A549 (cell line): ENCODE measurements around the gene CR1L. TPM values are rescaled to one million over a fixed set of nuclear protein-coding genes. Genes with fewer than 3 reads are reported as not detected.
"Not testable (repeated sequence)": the region's sequence is repeated elsewhere in the genome, so short reads cannot be mapped to it uniquely, and the experiment has no call there.

ENCODE experiments used
- ATAC-seq, 2 experiments: fragments of 200-7000 bp in 1 of 2; fragments of >200 bp in 1 of 2; cut with Nextera tagmentation in 1 of 2; cut with Tn5 transposase in 1 of 2; 3 replicates each; pipeline versions ENCODE4 v1.8.0 to v1.9.1; 2018 to 2020; ENCODE audit warnings: mild to moderate bottlenecking in 1 of 2, moderate library complexity in 1 of 2
- CTCF ChIA-PET: fragments of 300-600 bp; sonication (Branson Sonifier 250); formaldehyde crosslinking; extraction: SDS; loops from one replicate; lab custom pipeline; 2021; ENCODE audit warnings: antibody characterized with exemption, inconsistent platforms; lab: Yijun Ruan, JAX
- POLR2A ChIA-PET: fragments of 350-600 bp; formaldehyde crosslinking; extraction: SDS; loops from one replicate; lab custom pipeline; 2021; ENCODE audit warnings: antibody characterized with exemption, inconsistent platforms; lab: Yijun Ruan, JAX
- DNase-seq, 2 experiments: peaks; one replicate each; pipeline versions ENCODE4 v3.0.0 to v3.0.0-alpha.2; 2011 to 2016; ENCODE audit warnings: low read depth in 1 of 2, low spot score in 1 of 2
- FAIRE-seq: peaks from 2 replicates; lab custom pipeline; 2011; peaks lifted over from hg19 to GRCh38; lab: Jason Lieb, UNC
- H3K27ac ChIP-seq, 2 experiments: fragments of >200 bp; sonication (Bioruptor Twin); formaldehyde crosslinking; 3 replicates each; pipeline ENCODE4 v1.5.1; 2016 to 2017
- H3K4me1 ChIP-seq: fragments of >200 bp; sonication (Bioruptor Twin); formaldehyde crosslinking; 3 replicates; pipeline ENCODE4 v1.6.1; 2016
- H3K4me2 ChIP-seq: fragments of >200 bp; sonication (Bioruptor Twin); formaldehyde crosslinking; 3 replicates; pipeline ENCODE4 v1.6.1; 2016
- H3K4me3 ChIP-seq: fragments of >200 bp; sonication (Bioruptor Twin); formaldehyde crosslinking; 3 replicates; pipeline ENCODE4 v1.5.1; 2016
- H3K9me3 ChIP-seq: fragments of >200 bp; sonication (Bioruptor Twin); formaldehyde crosslinking; 3 replicates; pipeline ENCODE4 v1.6.1; 2016
- CHD4 ChIP-seq: fragments of 200-600 bp; sonication (generic); IDR thresholded peaks from 2 replicates; pipeline ENCODE4 v1.6.1; 2016; ENCODE audit warnings: antibody characterized with exemption, mild to moderate bottlenecking, borderline replicate concordance
- CTCF ChIP-seq: fragments of >200 bp; sonication (Bioruptor Twin); formaldehyde crosslinking; IDR thresholded peaks from 3 replicates; pipeline ENCODE4 v1.5.1; 2016
- GATA3 ChIP-seq: IDR thresholded peaks from 2 replicates; pipeline ENCODE4 v1.6.1; 2012; ENCODE audit warnings: borderline replicate concordance
- HDAC2 ChIP-seq: fragments of 200-600 bp; sonication (generic); IDR thresholded peaks from 2 replicates; pipeline ENCODE4 v1.6.1; 2016
- HOXA7 ChIP-seq: fragments of 250-450 bp; sonication (Bioruptor Pico); IDR thresholded peaks from 2 replicates; pipeline ENCODE4 v1.5.0; 2020; ENCODE audit warnings: mild to moderate bottlenecking, moderate library complexity
- JUN ChIP-seq, 2 experiments: fragments of >200 bp; sonication (Bioruptor Twin); formaldehyde crosslinking; IDR thresholded peaks; 2 replicates in 1 of 2; 3 replicates in 1 of 2; pipeline ENCODE4 v1.6.1; 2016 to 2017
- JUNB ChIP-seq: fragments of >200 bp; sonication (Bioruptor Twin); formaldehyde crosslinking; IDR thresholded peaks from 2 replicates; pipeline ENCODE4 v1.6.1; 2016
- KDM1A ChIP-seq: fragments of 200-600 bp; sonication (generic); IDR thresholded peaks from 2 replicates; pipeline ENCODE4 v1.6.1; 2016; ENCODE audit warnings: low read depth, mild to moderate bottlenecking
- MAFK ChIP-seq: fragments of 450-650 bp; IDR thresholded peaks from 2 replicates; pipeline ENCODE4 v1.6.1; 2014; ENCODE audit not compliant: partially characterized antibody
- MAZ ChIP-seq: fragments of 150-350 bp; IDR thresholded peaks from 2 replicates; pipeline ENCODE4 v1.6.1; 2014; ENCODE audit warnings: antibody characterized with exemption, low read depth, low read length, borderline replicate concordance
- PHF8 ChIP-seq: fragments of 200-600 bp; sonication (generic); IDR thresholded peaks from 2 replicates; pipeline ENCODE4 v1.6.1; 2016; ENCODE audit warnings: low read depth, mild to moderate bottlenecking, antibody characterized with exemption, moderate library complexity, borderline replicate concordance
- REST ChIP-seq: fragments of 200-600 bp; sonication (generic); IDR thresholded peaks from 2 replicates; pipeline ENCODE4 v1.6.1; 2016; ENCODE audit warnings: antibody characterized with exemption, mild to moderate bottlenecking, moderate library complexity
- RFX5 ChIP-seq: fragments of 450-650 bp; IDR thresholded peaks from 2 replicates; pipeline ENCODE4 v1.7.1; 2014; ENCODE audit warnings: antibody characterized with exemption, mild to moderate bottlenecking, moderate library complexity
- RNF2 ChIP-seq: fragments of 200-600 bp; sonication (generic); IDR thresholded peaks from 2 replicates; pipeline ENCODE4 v1.6.1; 2016; ENCODE audit warnings: low read depth, mild to moderate bottlenecking, antibody characterized with exemption, moderate library complexity, borderline replicate concordance
- SMC3 ChIP-seq: fragments of >200 bp; sonication (Bioruptor Twin); formaldehyde crosslinking; IDR thresholded peaks from 3 replicates; pipeline ENCODE4 v1.6.1; 2018; ENCODE audit warnings: inconsistent platforms
- ZC3H11A ChIP-seq: fragments of 450-650 bp; IDR thresholded peaks from 2 replicates; pipeline ENCODE4 v1.6.1; 2014; ENCODE audit warnings: antibody characterized with exemption, mild to moderate bottlenecking
- WGBS: methylation state at CpG from one replicate; pipeline ENCODE4 v1.1.6; 2017; ENCODE audit errors: missing lambda C conversion rate; 5-methylcytosine and 5-hydroxymethylcytosine counted together
- polyA plus RNA-seq, 4 experiments: library from polyadenylated mRNA; depleted of rRNA in 3 of 4; stranded (reverse); fragments of >200 nt; fragmentation: RNase III in 1 of 4; extraction: RNeasy Plus Mini Kit Qiagen cat#74134 plus additional on column Dnase treatment in 1 of 4; gene quantifications; 2 replicates in 3 of 4; 3 replicates in 1 of 4; pipeline ENCODE4 v1.2.3, GENCODE V29; 2011 to 2017

Gene CR1L
- polyA plus RNA-seq, 2 of the 4 experiments (the other 2 are of a cell fraction), result not detected

DNA sequence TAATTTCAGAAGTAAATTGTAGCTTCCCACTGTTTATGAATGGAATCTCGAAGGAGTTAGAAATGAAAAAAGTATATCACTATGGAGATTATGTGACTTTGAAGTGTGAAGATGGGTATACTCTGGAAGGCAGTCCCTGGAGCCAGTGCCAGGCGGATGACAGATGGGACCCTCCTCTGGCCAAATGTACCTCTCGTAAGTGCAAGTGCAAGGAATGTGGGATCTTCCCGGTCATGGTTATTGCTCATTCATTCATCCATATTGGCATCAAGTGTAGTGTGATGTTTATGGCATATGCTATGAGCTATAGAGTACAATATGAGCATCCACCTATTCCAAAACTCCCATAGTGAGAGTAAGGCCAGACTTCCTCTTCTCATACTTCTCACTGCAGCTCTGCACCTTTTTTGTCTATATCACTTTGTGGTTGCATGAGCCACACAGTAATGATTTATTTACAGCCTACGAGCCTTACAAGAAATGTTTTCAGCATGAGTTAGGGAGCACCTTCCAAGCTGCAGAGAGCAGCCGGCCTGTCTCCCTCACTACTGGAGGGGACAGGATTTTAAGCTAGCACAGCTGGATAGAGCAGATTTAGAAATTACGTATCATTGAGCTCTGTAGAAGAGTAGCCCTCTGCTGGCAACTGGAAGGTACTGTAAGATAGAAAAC, 24.9 kb upstream of the CR1L start (continued):
- TF ChIP-seq MAZ, result no peak

DNA sequence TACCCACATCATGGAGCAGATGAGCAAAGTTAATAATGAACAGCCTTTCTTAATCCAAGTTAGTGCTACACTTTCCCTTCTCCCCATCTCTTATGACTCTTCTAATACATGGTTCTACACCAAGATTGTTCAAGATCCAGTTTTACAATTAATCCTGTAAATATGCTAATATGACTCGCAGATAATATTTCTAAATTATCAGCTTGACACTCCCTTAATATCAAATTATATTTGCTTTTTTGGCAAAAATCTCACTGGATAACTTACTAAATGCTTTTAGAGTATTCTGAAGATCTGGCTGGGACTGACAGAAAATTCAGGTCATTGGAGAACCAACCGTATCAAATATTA, 24.4 kb upstream of the CR1L start:
- WGBS, result 30% methylated on average over 2 of the region's 2 CpGs
- no peak overlapping the region for H3K4me3 ChIP-seq
- FAIRE-seq, result no peak
- TF ChIP-seq JUN (IDR thresholded peaks at IDR 0.05) (no peak), CHD4 (no peak)
- DNase-seq, result no peak
- no peak overlapping the region for H3K4me2 ChIP-seq
- ChIA-PET CTCF (interaction anchor here (0.6 to 2.8 kb wide), 11 partner anchors 10 to 505 kb away, joined by 3 to 24 read pairs (median 3); no protein-coding TSS in a partner anchor), POLR2A (no interaction called here)
- no peak overlapping the region for H3K27ac ChIP-seq
- no peaks in the 10 kb centered on the region for H3K4me1 ChIP-seq
- no peak for ATAC-seq
- no peaks in the 10 kb centered on the region for H3K9me3 ChIP-seq

GRCh38 chr1:207625504-207626071, 19.3 kb upstream of the CR1L start:
- H3K4me2 ChIP-seq, POLR2A ChIA-PET, ATAC-seq, H3K4me1 ChIP-seq, CTCF ChIA-PET, DNase-seq, H3K9me3 ChIP-seq, H3K4me3 ChIP-seq, H3K27ac ChIP-seq, FAIRE-seq: not testable (repeated sequence)
- WGBS, result 14% methylated on average over 1 of the region's 1 CpG

- 32% methylated on average over 1 of the region's 1 CpG for WGBS
- FAIRE-seq, result no peak
- H3K4me3 ChIP-seq, result no peak overlapping the region
- TF ChIP-seq GATA3 (no peak), KDM1A (no peak), HDAC2 (no peak), JUNB (no peak), REST (no peak), PHF8 (no peak), RNF2 (no peak), CTCF (no peak), RFX5 (no peak), MAFK (no peak), ZC3H11A (no peak), HOXA7 (CRISPR knock-in tag) (no peak), SMC3 (no peak)
- TF ChIP-seq, all 56 proteins: peak for 0
- ChIA-PET CTCF (interaction anchor here (1.0 kb wide), 1 partner anchor 10 kb away, joined by 3 read pairs; no protein-coding TSS in a partner anchor), POLR2A (no interaction called here)
- no peak for ATAC-seq
- Histone ChIP-seq H3K4me1 (no peaks in the 10 kb centered on the region), H3K9me3 (no peaks in the 10 kb centered on the region), H3K4me2 (no peak overlapping the region), H3K27ac (no peak overlapping the region)
- no peak for DNase-seq
Observed at GRCh38 chr1:207626972-207627337, 18.0 kb upstream of the CR1L start.
